OCI-LY1 (cell line): ENCODE results near the gene ATP2B2.

Experiments used
- H2AFZ ChIP-seq: fragments of 200-600 bp; sonication (generic), shearing (Covaris generic); 2 replicates; pipeline ENCODE4 v1.6.0; 2014; ENCODE audit warnings: antibody characterized with exemption, mild to moderate bottlenecking, low read length
- H3F3A ChIP-seq: fragments of 200-600 bp; sonication (generic), shearing (Covaris generic); 2 replicates; pipeline ENCODE4 v1.6.0; 2014; ENCODE audit warnings: mild to moderate bottlenecking, antibody characterized with exemption, low read length, moderate library complexity; ENCODE audit not compliant: insufficient read depth
- H3K27ac ChIP-seq: fragments of 200-600 bp; sonication (generic); 2 replicates; pipeline ENCODE4 v1.5.1; 2014; ENCODE audit warnings: low read length, mixed run types, mild to moderate bottlenecking, low read depth; ENCODE audit not compliant: poor library complexity, severe bottlenecking
- H3K27me3 ChIP-seq: fragments of 200-600 bp; sonication (generic); 2 replicates; pipeline ENCODE4 v1.6.0; 2014; ENCODE audit warnings: antibody characterized with exemption, mild to moderate bottlenecking, low read length, moderate library complexity; ENCODE audit not compliant: insufficient read depth
- H3K36me3 ChIP-seq: fragments of 200-600 bp; sonication (generic); 2 replicates; pipeline ENCODE4 v1.6.1; 2014; ENCODE audit warnings: mild to moderate bottlenecking, antibody characterized with exemption, low read length, moderate library complexity, mixed read lengths; ENCODE audit not compliant: insufficient read depth
- H3K4me1 ChIP-seq: fragments of 200-600 bp; sonication (generic); 2 replicates; pipeline ENCODE4 v1.5.1; 2014; ENCODE audit warnings: mild to moderate bottlenecking, low read length, moderate library complexity; ENCODE audit not compliant: insufficient read depth, severe bottlenecking
- H3K4me2 ChIP-seq: fragments of 200-600 bp; sonication (generic), shearing (Covaris generic); 2 replicates; pipeline ENCODE4 v1.6.1; 2014; ENCODE audit warnings: low read length
- H3K4me3 ChIP-seq: fragments of 200-600 bp; sonication (generic); 2 replicates; pipeline ENCODE4 v1.5.1; 2014; ENCODE audit warnings: low read length, low read depth, mild to moderate bottlenecking, mixed read lengths; ENCODE audit not compliant: poor library complexity, severe bottlenecking
- H3K79me2 ChIP-seq: fragments of 200-600 bp; shearing (Covaris generic); 2 replicates; pipeline ENCODE4 v1.6.1; 2016; ENCODE audit warnings: mixed run types, low read length, mixed read lengths; ENCODE audit not compliant: insufficient read depth
- H3K9ac ChIP-seq: fragments of 200-600 bp; sonication (generic), shearing (Covaris generic); 2 replicates; pipeline ENCODE4 v1.6.1; 2014; ENCODE audit warnings: mild to moderate bottlenecking, low read length, mixed read lengths
- H3K9me2 ChIP-seq: fragments of 200-600 bp; sonication (generic), shearing (Covaris generic); 2 replicates; pipeline ENCODE4 v1.6.1; 2014; ENCODE audit warnings: low read depth, mild to moderate bottlenecking, low read length, mixed read lengths
- H3K9me3 ChIP-seq: fragments of 200-600 bp; shearing (Covaris generic); 2 replicates; pipeline ENCODE4 v1.6.1; 2014; ENCODE audit warnings: low read length, mixed read lengths
- H4K20me1 ChIP-seq: fragments of 200-600 bp; sonication (generic), shearing (Covaris generic); 2 replicates; pipeline ENCODE4 v1.6.0; 2016; ENCODE audit warnings: mild to moderate bottlenecking, low read length; ENCODE audit not compliant: insufficient read depth
- CTCF ChIP-seq: fragments of 200-600 bp; sonication (generic), shearing (Covaris generic); IDR thresholded peaks from 2 replicates; pipeline ENCODE4 v1.5.1; 2017; ENCODE audit warnings: mild to moderate bottlenecking, antibody characterized with exemption, low read length, moderate library complexity, mixed read lengths
- EZH2 ChIP-seq: fragments of 200-600 bp; sonication (generic), shearing (Covaris generic); IDR thresholded peaks from 2 replicates; pipeline ENCODE4 v1.8.0; 2017; ENCODE audit warnings: borderline replicate concordance, mixed run types, mild to moderate bottlenecking, antibody characterized with exemption, low read length, moderate library complexity, mixed read lengths

ATP2B2 gene

GRCh38 chr3:10420745-10421475 lies 84.5 kb downstream of the ATP2B2 start:
- Histone ChIP-seq H3K9me3 (no peaks in the 10 kb centered on the region), H3K4me2 (no peak overlapping the region), H3K4me1 (no peaks in the 10 kb centered on the region), H3K9ac (no peak overlapping the region), H3K9me2 (no peaks in the 10 kb centered on the region), H4K20me1 (no peaks in the 10 kb centered on the region), H3F3A (no peaks in the 10 kb centered on the region), H3K27ac (no peak overlapping the region), H3K27me3 (peaks cover 9% of the 10 kb centered on the region; the same call in 1 of the 2 replicates), H3K4me3 (no peak overlapping the region), H3K36me3 (no peaks in the 10 kb centered on the region), H2AFZ (no peak overlapping the region), H3K79me2 (no peaks in the 10 kb centered on the region)
- TF ChIP-seq CTCF (no peak), EZH2 (no peak)

- no peak overlapping the region for H2AFZ ChIP-seq
These were observed 85.7 kb downstream of the ATP2B2 start for GRCh38 chr3:10419637-10420232.

GRCh38 chr3:10417847-10418246 lies 87.5 kb downstream of the ATP2B2 start:
- no peaks in the 10 kb centered on the region for H3K4me1 ChIP-seq
- no peak overlapping the region for H3K27ac ChIP-seq
- H4K20me1 ChIP-seq = no peaks in the 10 kb centered on the region
- no peaks in the 10 kb centered on the region for H3K36me3 ChIP-seq
- H3K27me3 ChIP-seq = peaks cover 15% of the 10 kb centered on the region; the same call in 1 of the 2 replicates
- no peak overlapping the region for H3K4me3 ChIP-seq
- TF ChIP-seq CTCF (no peak), EZH2 (no peak)
- H3K9me3 ChIP-seq = no peaks in the 10 kb centered on the region
- H3K9me2 ChIP-seq = no peaks in the 10 kb centered on the region
- no peaks in the 10 kb centered on the region for H3F3A ChIP-seq
- no peak overlapping the region for H3K9ac ChIP-seq
- H3K4me2 ChIP-seq = no peak overlapping the region
- no peak overlapping the region for H2AFZ ChIP-seq
- no peaks in the 10 kb centered on the region for H3K79me2 ChIP-seq

More at GRCh38 chr3:10419637-10420232, 85.7 kb downstream of the ATP2B2 start:
- H3F3A ChIP-seq = no peaks in the 10 kb centered on the region
- H4K20me1 ChIP-seq = no peaks in the 10 kb centered on the region
- TF ChIP-seq CTCF = no peak
- TF ChIP-seq EZH2 = no peak
- no peaks in the 10 kb centered on the region for H3K4me1 ChIP-seq
- no peak overlapping the region for H3K27ac ChIP-seq
- H3K27me3 ChIP-seq = peaks cover 9% of the 10 kb centered on the region; the same call in 1 of the 2 replicates
- H3K4me3 ChIP-seq = no peak overlapping the region
- no peaks in the 10 kb centered on the region for H3K9me3 ChIP-seq
- no peak overlapping the region for H3K9ac ChIP-seq
- H3K4me2 ChIP-seq = no peak overlapping the region
- no peaks in the 10 kb centered on the region for H3K79me2 ChIP-seq
- H3K36me3 ChIP-seq = no peaks in the 10 kb centered on the region
- no peaks in the 10 kb centered on the region for H3K9me2 ChIP-seq
